GM12878 (cell line): ENCODE data around the gene TMEM14B. TPM values are rescaled to one million over a fixed set of nuclear protein-coding genes. Genes with fewer than 3 reads are reported as not detected.

Source experiments
- polyA plus RNA-seq, 11 experiments: library from polyadenylated mRNA; depleted of rRNA in 4 of 11; unstranded in 6 of 11; stranded (reverse) in 5 of 11; fragments of >200 nt; fragmentation: Nextera tagmentation in 4 of 11; fragmentation: Illumina TruSeq in 1 of 11; extraction: Ambion mirVana in 4 of 11; extraction: Trizol in 1 of 11; gene quantifications; 1 replicate in 1 of 11; 2 replicates in 10 of 11; pipeline versions ENCODE4 v1.2.1 to v1.2.3, GENCODE V29; 2011 to 2016; ENCODE audit warnings: inconsistent platforms in 2 of 11, missing spikeins in 2 of 11, low read depth in 1 of 11
- small RNA-seq: library from RNA; depleted of rRNA; stranded (forward); fragments of <200 nt; gene quantifications from one replicate; pipeline ENCODE3, GENCODE V24; 2014
- total RNA-seq, 4 experiments: library from RNA; depleted of rRNA in 3 of 4; stranded (reverse); fragments of >200 nt in 3 of 4; fragmentation: Illumina TruSeq in 1 of 4; extraction: Trizol in 1 of 4; gene quantifications; 2 replicates each; pipeline versions ENCODE4 v1.2.1 to v1.2.3, GENCODE V29; 2013 to 2021

Gene TMEM14B
- total and polyA plus RNA-seq, 10 of the 15 experiments (the other 5 are each of a cell fraction or from before 2014, with no cell fraction given), result 80.5 to 399 (median 136) TPM

Small RNA genes within 50 kb of the gene (small RNA-seq; reads per million reads assigned to genes)
- not detected for gene RNA5SP203

Other genes with a start within 250 kb of the TMEM14B start
- 16.0 and 17.9 TPM in 2 replicates for gene GCNT2, start 226.5 kb upstream of the TMEM14B start, total RNA-seq (2014; rRNA removed)
- 21.6 and 23.2 TPM in 2 replicates for gene GCNT2, start 226.5 kb upstream of the TMEM14B start, total RNA-seq (2014; rRNA removed; fragmentation: Illumina TruSeq; extraction: Trizol)
- gene GCNT2, start 226.5 kb upstream of the TMEM14B start, total RNA-seq (2021), result 12.0 and 15.3 TPM in 2 replicates
- 5.0 and 6.8 TPM in 2 replicates for gene GCNT2, start 226.5 kb upstream of the TMEM14B start, polyA plus RNA-seq (2011; rRNA removed)
- gene GCNT2, start 226.5 kb upstream of the TMEM14B start, polyA plus RNA-seq (2014; fragmentation: Illumina TruSeq; extraction: Trizol), result 14.6 and 18.9 TPM in 2 replicates
- 1 to 10 TPM; 5.8 to 7.2 TPM for gene GCNT2, start 226.5 kb upstream of the TMEM14B start, polyA plus RNA-seq (2014; fragmentation: Nextera tagmentation; extraction: Ambion mirVana)
- 10.4 and 11.0 TPM in 2 replicates for gene GCNT2, start 226.5 kb upstream of the TMEM14B start, polyA plus RNA-seq (2014; rRNA removed)
- 10 to 100 TPM; 11.0 to 12.7 TPM for gene GCNT2, start 226.5 kb upstream of the TMEM14B start, polyA plus RNA-seq (2016; fragmentation: Nextera tagmentation; extraction: Ambion mirVana)
- gene C6orf52, start 53.2 kb upstream of the TMEM14B start, total RNA-seq (2014; rRNA removed), result 2.7 and 3.3 TPM in 2 replicates
- gene C6orf52, start 53.2 kb upstream of the TMEM14B start, total RNA-seq (2014; rRNA removed; fragmentation: Illumina TruSeq; extraction: Trizol), result 2.8 and 4.1 TPM in 2 replicates
- 3.0 and 3.2 TPM in 2 replicates for gene C6orf52, start 53.2 kb upstream of the TMEM14B start, total RNA-seq (2021)
- gene C6orf52, start 53.2 kb upstream of the TMEM14B start, polyA plus RNA-seq (2011; rRNA removed), result 5.5 and 6.0 TPM in 2 replicates
- gene C6orf52, start 53.2 kb upstream of the TMEM14B start, polyA plus RNA-seq (2014; fragmentation: Illumina TruSeq; extraction: Trizol), result 4.3 and 5.7 TPM in 2 replicates
- gene C6orf52, start 53.2 kb upstream of the TMEM14B start, polyA plus RNA-seq (2014; fragmentation: Nextera tagmentation; extraction: Ambion mirVana), result 10 to 100 TPM; 13.1 to 15.1 TPM
- 1.7 and 2.9 TPM in 2 replicates for gene C6orf52, start 53.2 kb upstream of the TMEM14B start, polyA plus RNA-seq (2014; rRNA removed)
- gene C6orf52, start 53.2 kb upstream of the TMEM14B start, polyA plus RNA-seq (2016; fragmentation: Nextera tagmentation; extraction: Ambion mirVana), result 1 to 10 TPM; 7.4 to 9.3 TPM
- gene PAK1IP1, start 52.8 kb upstream of the TMEM14B start, total RNA-seq (2014; rRNA removed), result 26.3 and 27.4 TPM in 2 replicates
- 43.8 and 44.1 TPM in 2 replicates for gene PAK1IP1, start 52.8 kb upstream of the TMEM14B start, total RNA-seq (2014; rRNA removed; fragmentation: Illumina TruSeq; extraction: Trizol)
- gene PAK1IP1, start 52.8 kb upstream of the TMEM14B start, total RNA-seq (2021), result 25.9 and 26.0 TPM in 2 replicates
- 36.6 and 46.4 TPM in 2 replicates for gene PAK1IP1, start 52.8 kb upstream of the TMEM14B start, polyA plus RNA-seq (2011; rRNA removed)
- 51.4 and 58.8 TPM in 2 replicates for gene PAK1IP1, start 52.8 kb upstream of the TMEM14B start, polyA plus RNA-seq (2014; fragmentation: Illumina TruSeq; extraction: Trizol)
- gene PAK1IP1, start 52.8 kb upstream of the TMEM14B start, polyA plus RNA-seq (2014; fragmentation: Nextera tagmentation; extraction: Ambion mirVana), result 10 to 100 TPM; 86.1 to 98.5 TPM
- gene PAK1IP1, start 52.8 kb upstream of the TMEM14B start, polyA plus RNA-seq (2014; rRNA removed), result 23.3 and 26.2 TPM in 2 replicates
- 10 to 100 TPM; 71.0 to 73.0 TPM for gene PAK1IP1, start 52.8 kb upstream of the TMEM14B start, polyA plus RNA-seq (2016; fragmentation: Nextera tagmentation; extraction: Ambion mirVana)
- 72.9 and 80.4 TPM in 2 replicates for gene TMEM14C, start 24.7 kb upstream of the TMEM14B start, total RNA-seq (2014; rRNA removed)
- 66.0 and 71.7 TPM in 2 replicates for gene TMEM14C, start 24.7 kb upstream of the TMEM14B start, total RNA-seq (2014; rRNA removed; fragmentation: Illumina TruSeq; extraction: Trizol)
- 67.1 and 75.1 TPM in 2 replicates for gene TMEM14C, start 24.7 kb upstream of the TMEM14B start, total RNA-seq (2021)
- gene TMEM14C, start 24.7 kb upstream of the TMEM14B start, polyA plus RNA-seq (2011; rRNA removed), result 164 and 234 TPM in 2 replicates
- gene TMEM14C, start 24.7 kb upstream of the TMEM14B start, polyA plus RNA-seq (2014; fragmentation: Illumina TruSeq; extraction: Trizol), result 87.2 and 98.3 TPM in 2 replicates
- gene TMEM14C, start 24.7 kb upstream of the TMEM14B start, polyA plus RNA-seq (2014; fragmentation: Nextera tagmentation; extraction: Ambion mirVana), result 100 to 1,000 TPM; 169 to 224 TPM
- gene TMEM14C, start 24.7 kb upstream of the TMEM14B start, polyA plus RNA-seq (2014; rRNA removed), result 77.9 and 103 TPM in 2 replicates
- gene TMEM14C, start 24.7 kb upstream of the TMEM14B start, polyA plus RNA-seq (2016; fragmentation: Nextera tagmentation; extraction: Ambion mirVana), result 100 to 1,000 TPM; 199 to 207 TPM
- 0.11 TPM in 2 replicates for gene MAK, start 90.7 kb downstream of the TMEM14B start, total RNA-seq (2014; rRNA removed)
- 0.05 and 0.13 TPM in 2 replicates for gene MAK, start 90.7 kb downstream of the TMEM14B start, total RNA-seq (2014; rRNA removed; fragmentation: Illumina TruSeq; extraction: Trizol)
- 0.05 and 0.08 TPM in 2 replicates for gene MAK, start 90.7 kb downstream of the TMEM14B start, total RNA-seq (2021)
- gene MAK, start 90.7 kb downstream of the TMEM14B start, polyA plus RNA-seq (2011; rRNA removed), result 0.03 TPM in 1 of 2 replicates, not detected in the other
- 0.09 and 0.21 TPM in 2 replicates for gene MAK, start 90.7 kb downstream of the TMEM14B start, polyA plus RNA-seq (2014; fragmentation: Illumina TruSeq; extraction: Trizol)
- gene MAK, start 90.7 kb downstream of the TMEM14B start, polyA plus RNA-seq (2014; fragmentation: Nextera tagmentation; extraction: Ambion mirVana), result under 1 TPM; 0.13 to 0.32 TPM
- 0.01 and 0.03 TPM in 2 replicates for gene MAK, start 90.7 kb downstream of the TMEM14B start, polyA plus RNA-seq (2014; rRNA removed)
- gene MAK, start 90.7 kb downstream of the TMEM14B start, polyA plus RNA-seq (2016; fragmentation: Nextera tagmentation; extraction: Ambion mirVana), result under 1 TPM; 0.20 to 0.90 TPM
- not detected in 2 replicates for gene GCM2, start 134.2 kb downstream of the TMEM14B start, total RNA-seq (2014; rRNA removed)
- not detected in 2 replicates for gene GCM2, start 134.2 kb downstream of the TMEM14B start, total RNA-seq (2014; rRNA removed; fragmentation: Illumina TruSeq; extraction: Trizol)
- gene GCM2, start 134.2 kb downstream of the TMEM14B start, total RNA-seq (2021), result not detected in 2 replicates
- gene GCM2, start 134.2 kb downstream of the TMEM14B start, polyA plus RNA-seq (2011; rRNA removed), result not detected in 2 replicates
- not detected in 2 replicates for gene GCM2, start 134.2 kb downstream of the TMEM14B start, polyA plus RNA-seq (2014; fragmentation: Illumina TruSeq; extraction: Trizol)
- gene GCM2, start 134.2 kb downstream of the TMEM14B start, polyA plus RNA-seq (2014; fragmentation: Nextera tagmentation; extraction: Ambion mirVana), result not detected
- not detected in 2 replicates for gene GCM2, start 134.2 kb downstream of the TMEM14B start, polyA plus RNA-seq (2014; rRNA removed)
- not detected for gene GCM2, start 134.2 kb downstream of the TMEM14B start, polyA plus RNA-seq (2016; fragmentation: Nextera tagmentation; extraction: Ambion mirVana)
- gene SYCP2L, start 139.2 kb downstream of the TMEM14B start, total RNA-seq (2014; rRNA removed), result not detected in 2 replicates
- gene SYCP2L, start 139.2 kb downstream of the TMEM14B start, total RNA-seq (2014; rRNA removed; fragmentation: Illumina TruSeq; extraction: Trizol), result not detected in 2 replicates
- gene SYCP2L, start 139.2 kb downstream of the TMEM14B start, total RNA-seq (2021), result not detected in 2 replicates
- gene SYCP2L, start 139.2 kb downstream of the TMEM14B start, polyA plus RNA-seq (2011; rRNA removed), result 0.12 and 0.72 TPM in 2 replicates
- 0.04 TPM in 1 of 2 replicates, not detected in the other for gene SYCP2L, start 139.2 kb downstream of the TMEM14B start, polyA plus RNA-seq (2014; fragmentation: Illumina TruSeq; extraction: Trizol)
- not detected for gene SYCP2L, start 139.2 kb downstream of the TMEM14B start, polyA plus RNA-seq (2014; fragmentation: Nextera tagmentation; extraction: Ambion mirVana)
- gene SYCP2L, start 139.2 kb downstream of the TMEM14B start, polyA plus RNA-seq (2014; rRNA removed), result 0.03 TPM in 1 of 2 replicates, not detected in the other
- not detected for gene SYCP2L, start 139.2 kb downstream of the TMEM14B start, polyA plus RNA-seq (2016; fragmentation: Nextera tagmentation; extraction: Ambion mirVana)